GM12878 (cell line): ENCODE measurements around the gene ARMC9. TPM values are rescaled to one million over a fixed set of nuclear protein-coding genes. Genes with fewer than 3 reads are reported as not detected.

Source experiments
- ATAC-seq: fragments of 200-7000 bp; cut with Tn5 transposase; 3 replicates; pipeline ENCODE4 v1.9.1; 2020; ENCODE audit warnings: mild to moderate bottlenecking, moderate library complexity
- BruUV-seq: library from RNA; stranded (reverse); fragments of 400-500 nt; replicated peaks from 2 replicates; lab custom pipeline; 2021; lab: Mats Ljungman, UMichigan
- CTCF ChIA-PET: fragments of 300-600 bp; sonication (Branson Sonifier 250); formaldehyde crosslinking; extraction: SDS; loops from one replicate; lab custom pipeline; 2021; ENCODE audit warnings: inconsistent platforms; lab: Yijun Ruan, JAX
- POLR2A ChIA-PET: fragments of 350-600 bp; formaldehyde crosslinking; extraction: SDS; loops from one replicate; lab custom pipeline; 2021; ENCODE audit warnings: inconsistent platforms; lab: Charles Lee
- RAD21 ChIA-PET: fragments of 300-600 bp; sonication (Branson Sonifier 250); formaldehyde crosslinking; loops from one replicate; lab custom pipeline; 2023; ENCODE audit warnings: antibody characterized with exemption; ENCODE audit not compliant: unreplicated experiment; lab: Charles Lee
- SMC1A ChIA-PET: fragments of 300-600 bp; sonication (Branson Sonifier 250); formaldehyde crosslinking; loops from one replicate; lab custom pipeline; 2023; ENCODE audit not compliant: unreplicated experiment, uncharacterized antibody; lab: Charles Lee
- DNase-seq: peaks from one replicate; pipeline ENCODE4 v3.0.0-alpha.2; 2011; ENCODE audit warnings: low read depth, low spot score
- FAIRE-seq: peaks from 3 replicates; lab custom pipeline; 2011; peaks lifted over from hg19 to GRCh38; lab: Jason Lieb, UNC
- H2AFZ ChIP-seq: 2 replicates; pipeline ENCODE4 v1.6.0; 2011; ENCODE audit warnings: low read depth, low read length, control low read depth; ENCODE audit not compliant: control insufficient read depth
- H3K27ac ChIP-seq: 2 replicates; pipeline ENCODE4 v1.5.1; 2011; ENCODE audit warnings: control low read depth; ENCODE audit not compliant: control insufficient read depth, insufficient read depth
- H3K27me3 ChIP-seq, 2 experiments: replicated peaks in 1 of 2; 2 replicates each; pipeline versions ENCODE4 v1.6.0 to v1.6.1; 2011; ENCODE audit warnings: low read length in 1 of 2; ENCODE audit not compliant: control insufficient read depth in 2 of 2, insufficient read depth in 2 of 2
- H3K36me3 ChIP-seq, 2 experiments: 2 replicates each; pipeline ENCODE4 v1.5.1; 2011; ENCODE audit warnings: low read length in 1 of 2; ENCODE audit not compliant: control insufficient read depth in 2 of 2, insufficient read depth in 2 of 2
- H3K4me1 ChIP-seq: 2 replicates; pipeline ENCODE4 v1.6.1; 2011; ENCODE audit warnings: mild to moderate bottlenecking, low read length, moderate library complexity, mixed read lengths; ENCODE audit not compliant: control insufficient read depth, insufficient read depth
- H3K4me2 ChIP-seq: 2 replicates; pipeline ENCODE4 v1.6.0; 2011; ENCODE audit warnings: control low read depth; ENCODE audit not compliant: control insufficient read depth, insufficient read depth
- H3K4me3 ChIP-seq: fragments of 200-600 bp; sonication (generic); 2 replicates; pipeline ENCODE4 v1.5.1; 2016
- H3K79me2 ChIP-seq: 2 replicates; pipeline ENCODE4 v1.6.0; 2011; ENCODE audit warnings: low read length; ENCODE audit not compliant: control insufficient read depth, insufficient read depth
- H3K9ac ChIP-seq: 2 replicates; pipeline ENCODE4 v1.8.0; 2011; ENCODE audit warnings: low read length, control low read depth, mixed read lengths; ENCODE audit not compliant: control insufficient read depth, insufficient read depth
- H3K9me3 ChIP-seq: replicated peaks from 3 replicates; pipeline ENCODE4 v1.5.1; 2011; ENCODE audit warnings: mild to moderate bottlenecking, low read length; ENCODE audit not compliant: control insufficient read depth, insufficient read depth
- H4K20me1 ChIP-seq: 2 replicates; pipeline ENCODE4 v1.6.0; 2011; ENCODE audit not compliant: control insufficient read depth, insufficient read depth
- BMI1 ChIP-seq: fragments of 450-650 bp; IDR thresholded peaks from 2 replicates; pipeline ENCODE4 v1.6.1; 2016; ENCODE audit warnings: mild to moderate bottlenecking, moderate library complexity, borderline replicate concordance
- KAT2A ChIP-seq: conservative IDR thresholded peaks from 2 replicates; pipeline ENCODE4 v1.6.1; 2011; ENCODE audit warnings: low read depth, low read length; ENCODE audit not compliant: control insufficient read depth
- MTA3 ChIP-seq: IDR thresholded peaks from 2 replicates; pipeline ENCODE4 v1.6.1; 2012; ENCODE audit warnings: low read length, inconsistent platforms, borderline replicate concordance
- PAX8 ChIP-seq: fragments of 450-650 bp; IDR thresholded peaks from 2 replicates; pipeline ENCODE4 v1.6.1; 2017; ENCODE audit warnings: mild to moderate bottlenecking, moderate library complexity
- RAD21 ChIP-seq: IDR thresholded peaks from 2 replicates; pipeline ENCODE4 v1.6.1; 2011; ENCODE audit warnings: mild to moderate bottlenecking, low read depth, low read length, moderate library complexity; ENCODE audit not compliant: insufficient read depth
- SMAD1 ChIP-seq: fragments of 450-650 bp; IDR thresholded peaks from 2 replicates; pipeline ENCODE4 v1.6.1; 2018; ENCODE audit warnings: mild to moderate bottlenecking, low read depth; ENCODE audit not compliant: partially characterized antibody
- SUPT20H ChIP-seq: IDR thresholded peaks from 2 replicates; pipeline ENCODE4 v1.6.1; 2011; ENCODE audit warnings: low read depth, mild to moderate bottlenecking, low read length, moderate library complexity, borderline replicate concordance; ENCODE audit not compliant: control insufficient read depth
- YBX1 ChIP-seq: fragments of 450-650 bp; IDR thresholded peaks from 2 replicates; pipeline ENCODE4 v1.6.1; 2016; ENCODE audit warnings: antibody characterized with exemption
- ZNF207 ChIP-seq: fragments of 450-650 bp; IDR thresholded peaks from 2 replicates; pipeline ENCODE4 v1.6.1; 2014; ENCODE audit warnings: antibody characterized with exemption, mild to moderate bottlenecking, borderline replicate concordance
- ZNF24 ChIP-seq: fragments of 450-650 bp; IDR thresholded peaks from 2 replicates; pipeline ENCODE4 v1.6.1; 2017; ENCODE audit warnings: antibody characterized with exemption, mild to moderate bottlenecking
- WGBS: methylation state at CpG from one replicate; pipeline ENCODE4 v1.1.6; 2016; ENCODE audit warnings: low lambda C conversion rate; ENCODE audit not compliant: insufficient replicate concordance, insufficient coverage; ENCODE audit errors: missing lambda C conversion rate; 5-methylcytosine and 5-hydroxymethylcytosine counted together
- in situ Hi-C: fragments of 300-500 bp; cut with MboI; formaldehyde crosslinking; loops from 9 replicates; pipeline ENCODE4 v1.14.3; 2018; ENCODE audit warnings: mixed read lengths
- intact Hi-C: fragments of 100-400 bp; cut with micrococcal nuclease; formaldehyde crosslinking; loops from one replicate; pipeline ENCODE4 v1.14.2; 2022; ENCODE audit not compliant: unreplicated experiment
- polyA plus RNA-seq, 11 experiments: library from polyadenylated mRNA; depleted of rRNA in 4 of 11; unstranded in 6 of 11; stranded (reverse) in 5 of 11; fragments of >200 nt; fragmentation: Nextera tagmentation in 4 of 11; fragmentation: Illumina TruSeq in 1 of 11; extraction: Ambion mirVana in 4 of 11; extraction: Trizol in 1 of 11; gene quantifications; 1 replicate in 1 of 11; 2 replicates in 10 of 11; pipeline versions ENCODE4 v1.2.1 to v1.2.3, GENCODE V29; 2011 to 2016; ENCODE audit warnings: inconsistent platforms in 2 of 11, missing spikeins in 2 of 11, low read depth in 1 of 11
- total RNA-seq, 4 experiments: library from RNA; depleted of rRNA in 3 of 4; stranded (reverse); fragments of >200 nt in 3 of 4; fragmentation: Illumina TruSeq in 1 of 4; extraction: Trizol in 1 of 4; gene quantifications; 2 replicates each; pipeline versions ENCODE4 v1.2.1 to v1.2.3, GENCODE V29; 2013 to 2021
- TF ChIP-seq, protein P1 (sequence below): fragments of 450-650 bp; IDR thresholded peaks from 2 replicates; pipeline ENCODE4 v1.6.1; 2016; ENCODE audit warnings: mild to moderate bottlenecking
- TF ChIP-seq, protein P2 (sequence below): fragments of 150-350 bp; IDR thresholded peaks from 2 replicates; pipeline ENCODE4 v1.6.1; 2016; ENCODE audit warnings: low read depth, low read length
- TF ChIP-seq, protein P3 (sequence below): fragments of 450-650 bp; IDR thresholded peaks from 2 replicates; pipeline ENCODE4 v1.6.1; 2017; ENCODE audit warnings: mild to moderate bottlenecking

ARMC9 gene
- total and polyA plus RNA-seq, 10 of the 15 experiments (the other 5 are each of a cell fraction or from before 2014, with no cell fraction given): 3.8 to 21.8 (median 10.4) TPM

DNA sequence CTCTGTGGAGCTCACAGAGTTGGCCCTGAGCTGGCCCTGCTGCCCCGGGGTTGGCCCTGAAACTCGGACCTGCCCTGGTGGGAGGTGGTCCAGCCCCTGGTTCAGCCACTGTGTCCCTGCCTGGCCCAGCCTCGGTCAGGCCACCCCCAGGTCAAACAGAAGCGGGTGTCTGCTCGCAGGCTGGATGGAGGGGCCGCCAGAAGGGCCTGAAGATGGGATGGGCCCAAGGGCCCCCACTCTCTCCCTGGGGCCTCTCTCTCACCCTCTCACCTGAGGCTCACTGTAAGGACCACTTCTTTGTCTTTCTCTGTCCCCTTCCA, 172.0 kb downstream of the ARMC9 start:
- 40% methylated on average over 5 of the region's 6 CpGs for WGBS
- ChIA-PET POLR2A (no interaction called here), CTCF (no interaction called here)

More for the DNA sequence above, 172.0 kb downstream of the ARMC9 start:
- no peak for ATAC-seq
- RAD21 ChIA-PET: no interaction called here
- Histone ChIP-seq H3K27me3 (no peaks in the 10 kb centered on the region), H3K9me3 (no peaks in the 10 kb centered on the region), H4K20me1 (no peaks in the 10 kb centered on the region), H3K27ac (no peak overlapping the region), H3K9ac (no peak overlapping the region), H2AFZ (no peak overlapping the region), H3K4me1 (no peaks in the 10 kb centered on the region), H3K79me2 (no peaks in the 10 kb centered on the region), H3K36me3 (no peaks in the 10 kb centered on the region), H3K4me3 (no peak overlapping the region), H3K4me2 (no peak overlapping the region)
- intact Hi-C loops (no loop called here), in situ Hi-C loops (no loop called here)
- SMC1A ChIA-PET: no interaction called here
- FAIRE-seq: no peak
- TF ChIP-seq, protein P1, sequence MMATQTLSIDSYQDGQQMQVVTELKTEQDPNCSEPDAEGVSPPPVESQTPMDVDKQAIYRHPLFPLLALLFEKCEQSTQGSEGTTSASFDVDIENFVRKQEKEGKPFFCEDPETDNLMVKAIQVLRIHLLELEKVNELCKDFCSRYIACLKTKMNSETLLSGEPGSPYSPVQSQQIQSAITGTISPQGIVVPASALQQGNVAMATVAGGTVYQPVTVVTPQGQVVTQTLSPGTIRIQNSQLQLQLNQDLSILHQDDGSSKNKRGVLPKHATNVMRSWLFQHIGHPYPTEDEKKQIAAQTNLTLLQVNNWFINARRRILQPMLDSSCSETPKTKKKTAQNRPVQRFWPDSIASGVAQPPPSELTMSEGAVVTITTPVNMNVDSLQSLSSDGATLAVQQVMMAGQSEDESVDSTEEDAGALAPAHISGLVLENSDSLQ: no peak
- TF ChIP-seq RAD21 (no peak), BMI1 (no peak), ZNF207 (no peak), KAT2A (no peak), PAX8 (no peak), YBX1 (no peak), SUPT20H (no peak), MTA3 (no peak), ZNF24 (no peak), SMAD1 (no peak)
- TF ChIP-seq, protein P2, sequence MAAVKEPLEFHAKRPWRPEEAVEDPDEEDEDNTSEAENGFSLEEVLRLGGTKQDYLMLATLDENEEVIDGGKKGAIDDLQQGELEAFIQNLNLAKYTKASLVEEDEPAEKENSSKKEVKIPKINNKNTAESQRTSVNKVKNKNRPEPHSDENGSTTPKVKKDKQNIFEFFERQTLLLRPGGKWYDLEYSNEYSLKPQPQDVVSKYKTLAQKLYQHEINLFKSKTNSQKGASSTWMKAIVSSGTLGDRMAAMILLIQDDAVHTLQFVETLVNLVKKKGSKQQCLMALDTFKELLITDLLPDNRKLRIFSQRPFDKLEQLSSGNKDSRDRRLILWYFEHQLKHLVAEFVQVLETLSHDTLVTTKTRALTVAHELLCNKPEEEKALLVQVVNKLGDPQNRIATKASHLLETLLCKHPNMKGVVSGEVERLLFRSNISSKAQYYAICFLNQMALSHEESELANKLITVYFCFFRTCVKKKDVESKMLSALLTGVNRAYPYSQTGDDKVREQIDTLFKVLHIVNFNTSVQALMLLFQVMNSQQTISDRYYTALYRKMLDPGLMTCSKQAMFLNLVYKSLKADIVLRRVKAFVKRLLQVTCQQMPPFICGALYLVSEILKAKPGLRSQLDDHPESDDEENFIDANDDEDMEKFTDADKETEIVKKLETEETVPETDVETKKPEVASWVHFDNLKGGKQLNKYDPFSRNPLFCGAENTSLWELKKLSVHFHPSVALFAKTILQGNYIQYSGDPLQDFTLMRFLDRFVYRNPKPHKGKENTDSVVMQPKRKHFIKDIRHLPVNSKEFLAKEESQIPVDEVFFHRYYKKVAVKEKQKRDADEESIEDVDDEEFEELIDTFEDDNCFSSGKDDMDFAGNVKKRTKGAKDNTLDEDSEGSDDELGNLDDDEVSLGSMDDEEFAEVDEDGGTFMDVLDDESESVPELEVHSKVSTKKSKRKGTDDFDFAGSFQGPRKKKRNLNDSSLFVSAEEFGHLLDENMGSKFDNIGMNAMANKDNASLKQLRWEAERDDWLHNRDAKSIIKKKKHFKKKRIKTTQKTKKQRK: no peak
- TF ChIP-seq, protein P3, sequence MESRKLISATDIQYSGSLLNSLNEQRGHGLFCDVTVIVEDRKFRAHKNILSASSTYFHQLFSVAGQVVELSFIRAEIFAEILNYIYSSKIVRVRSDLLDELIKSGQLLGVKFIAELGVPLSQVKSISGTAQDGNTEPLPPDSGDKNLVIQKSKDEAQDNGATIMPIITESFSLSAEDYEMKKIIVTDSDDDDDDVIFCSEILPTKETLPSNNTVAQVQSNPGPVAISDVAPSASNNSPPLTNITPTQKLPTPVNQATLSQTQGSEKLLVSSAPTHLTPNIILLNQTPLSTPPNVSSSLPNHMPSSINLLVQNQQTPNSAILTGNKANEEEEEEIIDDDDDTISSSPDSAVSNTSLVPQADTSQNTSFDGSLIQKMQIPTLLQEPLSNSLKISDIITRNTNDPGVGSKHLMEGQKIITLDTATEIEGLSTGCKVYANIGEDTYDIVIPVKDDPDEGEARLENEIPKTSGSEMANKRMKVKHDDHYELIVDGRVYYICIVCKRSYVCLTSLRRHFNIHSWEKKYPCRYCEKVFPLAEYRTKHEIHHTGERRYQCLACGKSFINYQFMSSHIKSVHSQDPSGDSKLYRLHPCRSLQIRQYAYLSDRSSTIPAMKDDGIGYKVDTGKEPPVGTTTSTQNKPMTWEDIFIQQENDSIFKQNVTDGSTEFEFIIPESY: no peak
- no TSS peak for BruUV-seq
- no peak for DNase-seq
